ENCODE results near the gene ZNF19. TPM values are rescaled to one million over a fixed set of nuclear protein-coding genes. Genes with fewer than 3 reads are reported as not detected.

The ZNF19 gene
- total and polyA plus RNA-seq, 4 donors = 0.73 to 2.7 (median 1.9) TPM

GRCh38 chr16:71536752-71537499 lies 47.8 kb upstream of the ZNF19 start:
- Histone ChIP-seq H3K36me3 (ENCODE audit: control insufficient read depth in 4 of 4, insufficient read depth in 3 of 4, low read depth in 1 of 4, low read length in 3 of 4) (no peaks in the 10 kb centered on the region), H3K27me3 (ENCODE audit: control insufficient read depth in 4 of 4, insufficient read depth in 4 of 4, low read length in 3 of 4) (no peaks in the 10 kb centered on the region), H3K4me3 (ENCODE audit: low read depth in 1 of 3, low read length in 3 of 3) (no peak overlapping the region), H3K27ac (ENCODE audit: low read depth in 1 of 2, low read length in 2 of 2) (no peak overlapping the region), H3K4me1 (ENCODE audit: control insufficient read depth in 4 of 4, insufficient read depth in 4 of 4, low read length in 3 of 4) (no peaks in the 10 kb centered on the region), H3K9ac (ENCODE audit: low read depth in 1 of 2, low read length in 2 of 2) (no peak overlapping the region), H3K9me3 (ENCODE audit: control insufficient read depth in 4 of 4, low read length in 3 of 4) (no peaks in the 10 kb centered on the region)
- no peak for DNase-seq (ENCODE audit: low spot score)
- TF ChIP-seq REST (IDR thresholded peaks at IDR 0.05) = no peak
- no peak for TF ChIP-seq JUND (IDR thresholded peaks at IDR 0.05)
- no peak for TF ChIP-seq CTCF (IDR thresholded peaks at IDR 0.05; ENCODE audit: low read depth, low read length, missing input control)
- no peak for TF ChIP-seq RAD21 (IDR thresholded peaks at IDR 0.05)
- no peak for TF ChIP-seq SP1 (IDR thresholded peaks at IDR 0.05)
- WGBS = 90% methylated on average over 28 of the region's 28 CpGs

GRCh38 chr16:71532366-71532765 lies 43.2 kb upstream of the ZNF19 start:
- Histone ChIP-seq H3K9ac (ENCODE audit: low read depth in 1 of 2, low read length in 2 of 2) (no peak overlapping the region), H3K27me3 (ENCODE audit: control insufficient read depth in 4 of 4, insufficient read depth in 4 of 4, low read length in 3 of 4) (no peaks in the 10 kb centered on the region), H3K36me3 (ENCODE audit: control insufficient read depth in 4 of 4, insufficient read depth in 3 of 4, low read depth in 1 of 4, low read length in 3 of 4) (no peaks in the 10 kb centered on the region), H3K4me3 (ENCODE audit: low read depth in 1 of 3, low read length in 3 of 3) (no peak overlapping the region), H3K9me3 (ENCODE audit: control insufficient read depth in 4 of 4, low read length in 3 of 4) (no peaks in the 10 kb centered on the region), H3K27ac (ENCODE audit: low read depth in 1 of 2, low read length in 2 of 2) (no peak overlapping the region), H3K4me1 (ENCODE audit: control insufficient read depth in 4 of 4, insufficient read depth in 4 of 4, low read length in 3 of 4) (no peaks in the 10 kb centered on the region)
- no peak for DNase-seq (ENCODE audit: low spot score)
- TF ChIP-seq REST (IDR thresholded peaks at IDR 0.05) (no peak), FOXA1 (IDR thresholded peaks at IDR 0.05) (no peak), HNF4G (IDR thresholded peaks at IDR 0.05) (no peak), MAX (IDR thresholded peaks at IDR 0.05) (no peak), ZBTB33 (IDR thresholded peaks at IDR 0.05) (no peak), SP1 (IDR thresholded peaks at IDR 0.05) (no peak), YY1 (IDR thresholded peaks at IDR 0.05) (no peak), EGR1 (IDR thresholded peaks at IDR 0.05; ENCODE audit: low read depth in 2 of 2) (no peak), HNF4A (conservative IDR thresholded peaks at IDR 0.05) (no peak), TAF1 (conservative IDR thresholded peaks at IDR 0.05) (no peak), RXRA (IDR thresholded peaks at IDR 0.05) (no peak), CTCF (IDR thresholded peaks at IDR 0.05; ENCODE audit: low read depth, low read length, missing input control) (no peak), ATF3 (IDR thresholded peaks at IDR 0.05) (no peak), RAD21 (IDR thresholded peaks at IDR 0.05) (no peak), NR2F2 (IDR thresholded peaks at IDR 0.05) (no peak), JUND (IDR thresholded peaks at IDR 0.05) (no peak), GABPA (IDR thresholded peaks at IDR 0.05 in 1 of 2, conservative IDR thresholded peaks at IDR 0.05 in 1 of 2) (no peak)
- 77% methylated on average over 3 of the region's 3 CpGs for WGBS

Data from liver (tissue), 9 donors.